ENCODE data around the gene HCFC1. TPM values are rescaled to one million over a fixed set of nuclear protein-coding genes. Genes with fewer than 3 reads are reported as not detected.

HCFC1 gene
- total and polyA plus RNA-seq, 2 of the 8 experiments (the other 6 are each of a cell fraction or from before 2014, with no cell fraction given), result 24.9 to 117 TPM

DNA sequence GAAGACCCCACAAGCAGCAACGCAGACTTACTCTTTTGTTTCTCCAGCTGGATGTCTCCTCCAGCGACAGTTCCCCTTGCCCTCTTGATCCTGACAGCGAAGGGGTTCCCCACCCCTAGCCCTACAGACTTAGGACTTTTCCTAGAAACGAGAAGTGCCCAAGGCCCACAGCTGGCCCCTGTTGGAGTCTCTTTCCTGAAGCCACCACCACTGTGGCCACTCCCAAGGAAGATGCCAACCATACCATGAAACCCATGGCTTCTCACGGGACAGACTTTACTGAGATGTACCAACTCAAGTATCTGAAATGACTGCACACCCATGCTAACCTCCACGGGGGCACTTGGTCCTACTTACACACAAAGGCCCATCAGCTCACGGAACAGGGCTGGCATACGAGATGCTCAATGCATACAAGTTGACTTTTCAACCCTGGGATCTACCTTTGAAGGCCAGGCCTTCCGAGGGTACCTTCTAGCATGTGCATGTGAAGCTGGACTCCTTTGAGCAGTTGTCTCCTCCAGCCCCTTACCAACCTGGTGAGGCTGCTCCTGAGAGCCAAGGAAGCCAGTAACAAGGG, 49.0 kb upstream of the HCFC1 start (continued):
- TF ChIP-seq TCF12 (IDR thresholded peaks at IDR 0.05; ENCODE audit: low read depth, low read length) (no peak), CHD2 (IDR thresholded peaks at IDR 0.05; ENCODE audit: low read length) (no peak), CBX8 (IDR thresholded peaks at IDR 0.05; ENCODE audit: borderline replicate concordance, low read depth, low read length) (no peak)
